Suppressor macrophage treated with lipopolysaccharide for 4 hours (primary cell): ENCODE results near the gene KRTAP23-1.

Experiments used
- DNase-seq: peaks from one replicate; pipeline ENCODE4 v3.0.0-alpha.2; 2020

KRTAP23-1 gene, protein sequence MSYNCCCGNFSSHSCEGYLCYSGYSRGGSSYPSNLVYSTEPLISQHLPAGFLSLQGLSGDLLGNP

DNA sequence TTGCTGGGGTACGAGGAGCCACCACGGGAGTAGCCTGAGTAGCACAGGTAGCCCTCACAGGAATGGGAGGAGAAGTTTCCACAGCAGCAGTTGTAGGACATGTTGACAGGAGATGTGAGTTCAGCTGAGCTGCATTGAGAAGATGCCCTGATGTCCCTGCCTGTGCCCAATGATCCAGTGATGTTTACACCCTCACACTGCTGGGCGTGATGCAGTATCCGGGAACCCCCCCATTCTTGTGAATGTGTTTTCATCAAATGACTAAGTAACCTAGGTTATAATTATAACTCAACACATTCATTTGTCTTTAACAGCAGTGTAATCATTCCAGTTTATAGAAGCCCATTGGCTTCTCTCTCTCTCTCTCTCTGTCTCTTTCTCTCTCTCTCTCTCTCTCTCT lies at the start of gene KRTAP23-1:
Gene KRTAP23-1, minus strand, starts transcription at position 101 of the 400 bp plus-strand sequence. Its CDS starts 0 bp downstream, at position 101.
- no peak for DNase-seq

DNA sequence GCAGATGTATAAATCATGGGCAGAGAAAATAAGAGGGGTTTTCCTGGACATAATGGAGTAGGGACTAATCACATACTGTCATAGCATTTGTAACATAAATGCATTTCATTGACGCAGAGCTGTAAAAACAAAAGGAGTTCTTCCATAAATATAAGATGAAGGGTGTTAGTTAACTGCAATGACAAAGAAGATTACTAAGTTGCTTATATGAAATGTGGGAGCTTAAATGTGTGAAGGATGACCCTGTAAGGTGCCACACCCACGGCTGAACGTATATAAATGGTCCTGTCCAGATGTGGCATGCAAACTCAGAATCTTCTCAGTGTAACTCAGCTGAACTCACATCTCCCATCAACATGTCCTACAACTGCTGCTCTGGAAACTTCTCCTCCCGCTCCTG lies 47.3 kb upstream of the KRTAP23-1 start, which contains the start of gene KRTAP13-1:
Gene KRTAP13-1, plus strand, starts transcription at position 301 of the 400 bp plus-strand sequence. Its CDS starts 56 bp downstream, at position 357.
- DNase-seq = no peak

DNA sequence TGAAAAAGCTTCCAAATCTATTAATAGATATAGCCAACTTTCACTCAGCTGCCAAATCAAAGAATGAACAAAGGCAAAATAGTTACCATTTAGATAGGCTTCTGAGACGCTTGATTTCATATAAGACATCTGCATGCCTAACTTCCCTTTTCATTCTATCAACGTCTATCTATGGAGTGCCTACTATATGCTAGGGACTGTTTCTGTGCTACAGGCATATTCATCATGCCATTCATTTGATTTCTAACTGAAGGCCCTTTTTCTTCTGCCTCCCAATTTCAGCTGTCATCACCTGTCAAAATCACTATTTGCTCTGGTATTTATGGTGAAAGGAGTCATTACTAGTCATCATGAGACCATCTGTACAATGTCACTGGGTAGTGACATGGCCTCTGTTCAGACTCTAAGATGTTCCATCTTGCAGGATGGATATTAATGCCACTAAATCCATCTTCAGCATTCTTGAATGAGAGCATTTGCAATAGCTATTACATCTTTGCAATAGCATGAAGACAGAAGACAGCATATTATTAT lies 43.2 kb upstream of the KRTAP23-1 start:
- DNase-seq = no peak

DNA sequence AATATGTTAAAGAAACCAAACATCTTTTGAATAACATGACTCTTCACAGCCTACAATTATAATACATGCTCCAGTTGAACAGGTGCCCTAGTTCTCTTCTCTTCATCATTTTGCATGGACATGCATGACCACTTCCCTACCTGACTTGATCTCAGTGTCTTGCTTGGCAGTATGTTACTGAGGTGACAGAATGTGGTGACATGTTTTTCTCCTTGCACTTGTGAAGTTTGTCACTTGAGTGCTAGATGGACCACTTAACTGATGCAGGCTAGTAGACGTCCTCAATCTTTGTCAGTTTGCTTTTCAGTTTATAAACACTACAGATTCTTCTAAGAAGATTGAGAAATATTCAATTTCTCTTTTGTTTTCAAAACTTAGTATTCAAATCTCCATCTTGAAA lies 33.8 kb upstream of the KRTAP23-1 start:
- DNase-seq = no peak

DNA sequence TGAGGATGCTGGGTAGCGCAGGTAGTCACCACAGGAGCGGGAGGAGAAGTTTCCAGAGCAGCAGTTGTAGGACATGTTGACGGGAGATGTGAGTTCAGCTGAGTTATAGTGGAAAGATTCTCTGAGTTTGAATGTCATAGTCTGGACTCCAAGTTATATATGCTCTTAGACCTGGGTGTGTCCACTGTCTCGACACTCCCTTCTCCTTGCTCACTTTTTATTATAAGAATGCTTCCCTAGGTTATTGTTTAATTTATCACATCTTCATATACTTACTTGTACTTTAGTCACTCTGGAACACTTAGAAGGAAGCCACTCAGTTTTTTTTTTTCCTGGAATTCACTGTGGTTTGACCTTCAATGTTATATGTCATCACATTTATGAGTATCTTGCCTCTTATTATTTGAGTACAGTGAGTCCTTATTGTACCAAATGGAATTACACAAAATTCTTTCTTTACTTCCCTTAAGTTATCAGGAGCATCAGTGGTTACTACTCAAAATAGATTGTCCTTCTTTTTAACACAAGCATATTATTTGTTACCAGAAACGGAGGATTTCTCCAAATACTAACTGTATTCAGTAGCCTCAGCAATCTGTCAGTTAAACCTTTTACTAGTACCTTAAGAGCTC lies 23.8 kb upstream of the KRTAP23-1 start, which contains the start of gene KRTAP13-2:
Gene KRTAP13-2, minus strand, starts transcription at position 133 of the 632 bp plus-strand sequence. Its CDS starts 58 bp downstream, at position 75.
- DNase-seq = no peak

DNA sequence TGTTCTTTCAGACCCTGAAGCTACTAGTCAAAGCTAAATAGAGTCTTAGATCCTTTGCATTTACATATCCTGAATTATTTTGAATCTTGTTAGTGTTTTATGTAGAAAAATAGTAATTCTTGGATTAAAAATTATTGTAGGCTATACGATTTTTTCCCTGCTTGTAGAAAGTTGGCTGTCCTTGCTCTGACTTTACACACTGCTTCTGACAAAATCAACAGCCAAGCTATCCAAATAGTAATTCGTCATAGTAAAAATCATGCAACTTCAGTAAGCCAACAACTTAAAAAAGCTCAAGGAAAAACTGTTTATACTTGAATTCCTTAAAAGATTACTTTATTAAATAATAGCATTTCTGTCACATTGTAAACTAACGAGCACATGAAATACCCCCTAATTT lies 7.5 kb upstream of the KRTAP23-1 start:
- no peak for DNase-seq

DNA sequence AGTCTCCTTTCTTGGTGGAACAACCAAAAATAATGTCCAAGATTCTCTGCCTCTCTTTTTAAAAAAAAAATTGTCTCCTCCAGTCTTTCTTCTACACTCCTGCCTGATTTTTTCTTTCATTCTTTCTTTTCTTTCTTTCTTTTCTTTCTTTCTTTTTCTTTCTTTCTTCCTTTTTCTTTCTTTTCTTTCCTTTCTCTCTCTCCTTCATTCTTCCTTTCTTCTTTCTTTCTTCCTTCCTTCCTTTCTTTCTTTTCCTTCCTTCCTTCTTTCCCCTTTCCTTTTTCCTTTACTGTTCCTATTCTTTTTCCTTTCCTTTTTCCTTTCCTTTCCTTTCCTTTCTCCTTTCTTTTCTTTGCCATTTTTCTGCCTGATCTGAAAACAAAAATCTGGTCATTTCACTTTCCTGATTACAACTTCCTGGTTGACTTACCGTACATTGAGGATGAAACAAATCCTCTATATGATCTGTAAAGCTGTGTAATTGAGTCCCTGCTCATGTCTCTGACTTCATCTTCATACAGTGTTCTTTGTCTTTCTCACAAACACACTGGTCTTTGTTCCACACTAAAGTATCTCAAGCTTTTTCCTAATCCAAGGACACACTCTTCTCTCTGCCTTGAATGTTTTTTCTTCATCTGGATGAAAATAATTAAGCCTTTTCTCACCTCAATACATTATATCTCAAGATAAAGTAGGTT lies 6.1 kb upstream of the KRTAP23-1 start:
- no peak for DNase-seq

DNA sequence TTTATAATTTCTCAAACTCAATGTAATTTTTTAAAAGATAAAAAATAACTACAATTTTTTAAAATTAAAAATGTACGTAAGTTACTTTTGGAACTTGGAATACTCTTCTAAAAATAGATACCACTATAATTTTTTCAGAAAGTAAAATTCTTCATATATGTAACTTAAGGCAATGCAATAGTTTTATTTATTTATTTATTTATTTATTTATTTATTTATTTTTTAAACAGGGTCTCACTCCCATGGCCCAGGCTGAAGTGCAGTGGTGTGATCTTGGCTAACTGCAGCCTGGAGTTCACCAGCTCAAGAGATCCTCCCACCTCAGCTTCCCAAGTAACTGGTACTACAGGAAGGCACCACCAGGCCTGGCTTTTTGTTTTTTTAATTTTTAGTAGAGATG lies 3.1 kb upstream of the KRTAP23-1 start:
- no peak for DNase-seq

DNA sequence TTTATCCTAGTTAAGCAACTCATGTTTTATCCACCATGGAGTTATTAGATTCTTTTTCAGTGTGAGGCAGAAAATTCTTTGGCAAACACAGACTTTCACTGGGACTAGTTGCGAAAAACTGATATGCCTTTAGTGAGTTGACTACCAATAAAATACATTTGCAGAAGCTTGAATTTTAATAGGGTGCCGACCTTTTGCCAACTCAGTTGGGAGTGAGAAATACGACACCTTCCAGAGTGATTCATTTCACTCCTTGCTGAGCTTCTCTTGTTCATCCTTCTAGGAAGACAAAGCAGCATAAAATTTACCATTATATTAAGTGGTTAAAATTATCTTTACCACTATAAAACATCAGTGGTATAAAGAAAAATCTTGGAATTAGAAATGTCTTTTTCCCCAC lies 1.2 kb upstream of the KRTAP23-1 start:
- no peak for DNase-seq

DNA sequence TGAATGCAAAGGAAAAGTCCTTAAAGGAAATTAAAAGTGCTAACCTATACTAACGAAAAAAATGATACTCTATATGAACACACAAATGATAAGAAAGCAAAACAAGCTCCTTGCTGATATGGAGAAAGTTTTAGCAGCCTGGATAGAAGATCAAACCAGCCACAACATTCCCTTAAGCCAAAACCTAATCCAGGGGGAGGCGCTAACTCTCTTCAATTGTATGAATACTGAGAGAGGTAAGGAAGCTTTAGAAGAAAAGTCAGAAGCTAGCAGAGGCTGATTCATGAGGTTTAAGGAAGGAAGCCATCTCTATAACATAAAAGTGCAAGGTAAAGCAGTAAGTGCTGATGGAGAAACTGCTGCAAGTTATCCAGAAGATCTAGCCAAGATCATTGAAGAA lies 3.4 kb downstream of the KRTAP23-1 start:
- no peak for DNase-seq

DNA sequence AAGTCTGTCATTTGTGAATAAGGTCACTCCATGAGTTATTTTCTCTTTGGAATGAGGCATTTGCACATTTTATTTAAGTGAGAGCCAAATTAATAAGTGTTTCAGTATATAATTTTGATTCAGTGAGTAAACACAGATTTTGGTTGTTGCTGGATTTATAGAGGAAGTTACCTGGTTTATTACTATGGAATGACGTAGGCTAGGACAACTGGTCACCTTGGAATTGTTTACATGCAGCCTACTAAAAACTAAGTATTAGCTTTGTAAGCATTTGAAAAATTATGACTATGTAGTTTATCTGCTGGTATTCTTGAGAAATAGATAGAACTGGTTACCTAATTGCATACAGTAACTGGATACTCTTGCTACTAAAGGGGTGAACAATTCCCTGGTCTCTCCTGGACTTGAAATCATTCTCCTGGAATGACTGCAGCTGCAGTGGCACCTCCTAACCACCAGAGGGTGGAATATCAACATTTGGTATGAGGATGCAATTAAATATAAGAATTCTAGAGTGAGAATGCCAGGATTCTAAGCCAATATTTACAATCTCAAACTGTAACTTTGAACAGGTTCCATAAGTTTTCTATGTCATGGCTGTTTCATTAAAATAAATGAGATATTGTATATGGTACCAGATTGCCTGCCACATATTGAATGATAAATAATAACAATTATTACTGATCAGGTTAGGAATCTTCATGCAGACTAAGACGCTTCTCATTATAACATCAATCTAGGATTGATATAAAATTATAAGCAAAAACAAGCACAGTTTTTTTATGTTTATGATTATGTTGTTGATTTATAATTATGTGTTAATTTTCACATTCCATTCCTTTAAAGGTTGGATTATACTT lies 7.5 kb downstream of the KRTAP23-1 start:
- DNase-seq = peak; percentile 41

DNA sequence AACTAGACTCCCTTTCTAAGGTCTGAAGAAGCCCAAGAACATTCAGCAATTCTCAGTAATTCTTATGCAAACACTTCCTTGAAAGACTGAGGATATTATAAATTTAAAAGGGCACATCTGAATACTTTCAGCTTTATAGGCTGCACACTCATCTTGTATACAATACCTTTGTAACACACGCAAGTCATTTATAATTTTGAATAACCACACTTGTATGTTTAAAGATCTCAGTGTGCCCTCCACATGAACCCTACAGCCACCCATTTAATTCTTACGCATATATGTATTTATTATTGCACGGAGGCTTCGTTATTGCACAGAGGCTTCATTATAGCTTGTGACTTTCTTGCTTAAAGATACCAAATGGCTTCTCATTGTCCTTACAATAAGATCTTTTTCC lies 9.7 kb downstream of the KRTAP23-1 start:
- no peak for DNase-seq

DNA sequence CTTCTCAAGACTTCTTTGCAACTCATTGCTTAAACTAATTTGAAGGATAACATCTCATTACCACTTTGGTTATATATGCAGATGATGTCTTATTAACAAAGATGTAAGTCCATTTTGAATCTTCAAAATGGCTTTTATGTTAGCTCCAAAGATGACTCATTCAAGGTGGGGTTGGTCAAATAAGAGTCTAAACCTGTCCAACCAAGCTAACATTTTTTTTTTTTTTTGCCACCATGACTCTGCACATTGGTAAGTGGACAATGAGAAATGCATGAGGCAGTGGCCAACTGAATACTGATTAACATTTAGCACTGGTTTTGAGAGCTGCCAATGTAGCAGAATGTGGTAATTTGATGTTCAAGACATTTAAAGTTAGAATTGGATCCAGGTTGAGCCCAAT lies 10.6 kb downstream of the KRTAP23-1 start:
- no peak for DNase-seq

DNA sequence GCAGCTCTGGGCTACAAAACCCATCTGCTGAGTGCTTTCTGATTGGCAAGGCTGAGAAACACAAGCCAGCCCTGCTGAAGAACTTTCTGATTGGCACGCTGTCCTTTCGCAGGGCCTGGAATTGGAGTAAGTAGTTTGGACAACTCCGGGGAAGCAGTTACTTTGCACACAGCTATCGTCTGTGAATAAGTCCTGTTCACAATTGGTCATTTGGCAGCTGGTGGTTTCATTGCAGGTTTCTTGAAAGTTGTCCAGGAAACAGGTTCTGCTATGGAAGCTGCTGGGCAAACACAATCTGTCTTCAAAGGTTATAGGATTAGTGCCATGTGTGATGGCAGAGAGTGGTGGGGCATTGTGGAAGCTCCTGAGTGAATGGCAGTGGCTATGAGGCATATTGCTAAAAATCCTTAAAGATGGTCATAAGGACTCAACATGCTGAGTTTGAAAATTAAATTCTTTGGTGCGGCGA lies 11.1 kb downstream of the KRTAP23-1 start, which contains the start of gene KRTAP27-1:
Gene KRTAP27-1, minus strand, starts transcription at position 419 of the 469 bp plus-strand sequence. Its CDS starts 26 bp downstream, at position 393.
- no peak for DNase-seq

DNA sequence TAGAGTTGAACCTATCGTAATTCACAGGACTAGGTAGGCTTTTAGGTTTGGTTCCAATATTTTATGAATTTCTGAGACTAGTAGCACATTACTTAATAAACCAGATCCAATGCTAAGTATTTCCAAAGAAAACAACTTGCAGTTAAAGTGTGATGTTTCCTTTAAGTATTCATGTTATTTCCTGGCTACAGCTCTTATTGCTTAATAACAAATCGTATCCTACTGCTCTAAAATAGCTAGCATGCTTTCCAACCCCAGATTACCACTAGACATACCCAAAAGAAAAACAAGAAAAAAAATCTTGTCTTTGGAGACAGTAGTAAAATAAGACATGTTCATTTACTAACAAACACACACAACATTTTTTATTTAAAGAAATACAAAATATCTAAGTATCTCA lies 11.8 kb downstream of the KRTAP23-1 start:
- DNase-seq = no peak

DNA sequence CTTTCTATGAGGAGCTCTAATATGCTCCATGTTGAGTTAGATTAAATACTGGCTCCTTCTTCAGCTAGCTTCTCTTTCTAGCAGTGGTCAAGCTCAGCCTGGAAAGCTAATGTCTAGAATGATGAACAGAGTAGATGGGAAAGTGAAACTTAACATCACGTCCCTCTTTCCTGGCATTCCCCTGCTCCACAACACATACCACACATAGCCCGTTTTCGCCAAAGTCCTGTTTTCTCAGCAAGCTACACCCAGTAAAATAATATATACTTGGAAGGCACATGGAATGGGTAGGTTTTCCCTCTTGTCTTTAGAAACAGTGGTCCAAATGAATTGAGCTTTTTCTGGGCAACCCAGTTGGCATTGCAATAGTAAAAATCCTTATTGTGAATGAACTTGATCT lies 14.7 kb downstream of the KRTAP23-1 start:
- DNase-seq = no peak

DNA sequence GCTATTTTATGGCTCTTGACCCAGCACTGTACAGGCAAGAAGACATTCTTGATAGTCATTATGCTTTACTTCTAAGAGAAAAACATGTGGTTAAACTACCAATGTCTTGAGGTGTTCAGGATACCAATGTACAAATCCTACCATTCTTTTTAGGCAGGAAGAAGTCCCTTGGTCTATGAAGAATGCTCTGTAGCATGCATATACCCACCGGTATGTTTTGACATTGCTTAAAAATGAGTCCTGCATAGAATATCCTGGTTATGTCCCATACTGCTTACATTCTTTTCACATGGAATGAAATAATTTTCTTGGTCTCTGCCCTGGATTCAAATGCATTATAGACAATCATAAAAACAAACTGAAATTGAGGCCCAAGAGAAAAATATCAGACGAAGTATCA lies 15.7 kb downstream of the KRTAP23-1 start:
- no peak for DNase-seq

DNA sequence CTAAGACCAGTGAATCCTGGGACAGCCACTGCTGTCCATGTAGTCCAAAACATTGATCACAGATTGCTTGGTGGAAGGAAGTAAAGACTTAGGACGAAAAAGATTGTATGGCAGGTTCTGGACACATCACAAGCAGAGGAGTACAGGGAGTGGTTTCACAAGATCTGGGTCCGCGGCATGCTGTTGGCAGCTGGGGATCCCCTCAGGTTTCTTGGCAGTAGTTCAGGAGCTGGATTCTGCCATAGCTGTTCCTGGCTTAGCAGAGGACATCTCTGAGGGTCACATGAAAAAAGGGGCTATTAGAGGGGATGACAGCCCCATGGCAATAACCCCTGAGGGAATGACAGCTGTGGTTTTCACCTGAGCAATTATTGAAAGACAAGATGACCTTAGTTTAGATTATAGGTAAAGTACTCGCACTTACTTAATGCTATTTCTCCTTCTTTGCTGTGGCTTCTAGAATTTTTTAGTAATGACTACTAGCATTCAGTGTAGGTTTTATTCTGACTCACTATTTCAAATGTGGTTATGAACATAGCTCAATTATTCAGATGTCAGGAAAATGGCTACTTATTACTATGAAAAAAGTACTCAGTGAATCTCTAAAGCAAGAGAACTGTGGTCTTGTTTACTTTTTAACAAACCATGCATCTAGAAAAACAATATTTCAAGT lies 19.1 kb downstream of the KRTAP23-1 start:
- no peak for DNase-seq

DNA sequence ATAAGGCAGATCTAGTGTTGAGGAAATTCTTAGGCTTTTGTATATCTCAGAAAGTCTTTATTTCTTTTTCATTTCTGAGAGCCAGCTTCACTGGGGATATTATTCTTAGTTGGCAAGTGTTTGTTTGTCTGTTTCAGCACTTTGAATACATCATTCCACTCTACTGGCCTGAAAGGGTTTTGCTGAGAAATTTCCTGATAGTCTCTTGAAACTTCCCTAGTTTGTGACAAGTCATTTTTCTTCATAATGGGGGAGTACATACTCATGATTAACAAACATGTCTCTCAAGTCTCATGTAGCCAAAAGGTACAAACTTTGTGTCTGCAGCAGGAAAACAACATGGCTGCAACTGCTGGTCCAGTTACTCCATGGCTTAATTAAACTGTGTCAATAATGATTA lies 22.0 kb downstream of the KRTAP23-1 start:
- no peak for DNase-seq

DNA sequence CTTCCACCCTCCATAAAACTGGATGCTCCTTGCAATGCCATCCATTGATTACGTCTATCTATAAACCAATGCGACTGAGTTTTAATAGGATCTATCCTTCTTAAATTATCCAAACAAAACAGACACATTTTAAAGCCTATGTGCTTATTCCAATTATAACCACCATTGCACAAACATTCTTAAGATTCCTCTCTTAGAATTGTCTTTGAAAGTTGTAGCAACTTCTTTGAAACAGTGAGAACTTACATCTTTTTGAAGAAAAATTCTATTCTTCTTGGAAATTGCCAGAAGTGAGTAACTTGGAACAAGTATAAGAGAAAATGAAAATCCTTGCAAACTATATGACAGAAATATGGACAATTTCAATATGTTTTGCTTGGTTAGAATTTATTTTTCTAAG lies 28.2 kb downstream of the KRTAP23-1 start, which contains the start of gene KRTAP26-1:
Gene KRTAP26-1, minus strand, starts transcription at position 101 of the 400 bp plus-strand sequence. CDS start 280 bp downstream, outside the sequence.
- DNase-seq = no peak

DNA sequence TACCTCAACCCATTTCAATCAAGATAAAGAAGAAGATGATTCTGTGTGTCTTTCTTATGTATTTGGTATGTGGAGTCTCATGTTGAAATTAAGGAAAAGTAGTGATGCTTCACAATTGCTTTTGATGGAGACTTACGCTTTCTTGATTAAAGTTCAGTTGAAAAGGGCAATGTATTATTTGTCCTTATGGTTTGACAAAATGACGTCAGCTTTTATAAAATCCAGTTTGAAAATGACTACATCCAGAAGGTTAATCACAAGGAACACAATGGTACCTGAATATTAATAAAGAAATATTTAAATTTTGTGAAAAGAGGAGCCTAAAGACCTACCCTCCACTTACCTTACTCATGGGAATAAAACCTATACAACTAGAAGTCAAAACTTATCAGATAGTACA lies 32.7 kb downstream of the KRTAP23-1 start:
- no peak for DNase-seq

DNA sequence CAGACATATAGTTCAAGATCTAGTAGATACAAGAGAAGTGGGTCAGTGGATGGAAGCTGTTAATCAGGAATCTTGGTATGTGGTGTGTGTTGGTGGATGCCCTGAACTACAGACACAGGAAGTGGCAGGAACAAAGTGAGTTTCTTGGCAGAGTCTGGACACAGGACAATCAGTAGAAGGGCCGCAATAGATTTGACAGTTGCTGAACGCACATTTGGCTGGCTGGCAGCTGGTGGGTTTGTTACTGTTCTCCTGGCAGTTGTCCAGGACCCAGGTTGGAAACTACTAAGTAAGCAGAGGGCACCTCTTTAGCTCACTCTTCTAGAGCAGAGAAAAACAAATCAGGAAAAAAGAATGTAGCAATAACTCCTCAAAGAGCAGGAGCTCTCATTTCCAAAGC lies 41.5 kb downstream of the KRTAP23-1 start:
- no peak for DNase-seq
